GM18511 (cell line): Measurements from ENCODE around the gene CFAP20.
"Not testable (repeated sequence)": the region's sequence is repeated elsewhere in the genome, so short reads cannot be mapped to it uniquely, and the experiment has no call there.

ENCODE experiments used
- ATAC-seq: cut with Tn5 transposase; IDR thresholded peaks from one replicate; pipeline ENCODE4 v1.9.1; 2021; ENCODE audit warnings: mild to moderate bottlenecking, moderate library complexity; ENCODE audit not compliant: unreplicated experiment

Gene CFAP20

DNA sequence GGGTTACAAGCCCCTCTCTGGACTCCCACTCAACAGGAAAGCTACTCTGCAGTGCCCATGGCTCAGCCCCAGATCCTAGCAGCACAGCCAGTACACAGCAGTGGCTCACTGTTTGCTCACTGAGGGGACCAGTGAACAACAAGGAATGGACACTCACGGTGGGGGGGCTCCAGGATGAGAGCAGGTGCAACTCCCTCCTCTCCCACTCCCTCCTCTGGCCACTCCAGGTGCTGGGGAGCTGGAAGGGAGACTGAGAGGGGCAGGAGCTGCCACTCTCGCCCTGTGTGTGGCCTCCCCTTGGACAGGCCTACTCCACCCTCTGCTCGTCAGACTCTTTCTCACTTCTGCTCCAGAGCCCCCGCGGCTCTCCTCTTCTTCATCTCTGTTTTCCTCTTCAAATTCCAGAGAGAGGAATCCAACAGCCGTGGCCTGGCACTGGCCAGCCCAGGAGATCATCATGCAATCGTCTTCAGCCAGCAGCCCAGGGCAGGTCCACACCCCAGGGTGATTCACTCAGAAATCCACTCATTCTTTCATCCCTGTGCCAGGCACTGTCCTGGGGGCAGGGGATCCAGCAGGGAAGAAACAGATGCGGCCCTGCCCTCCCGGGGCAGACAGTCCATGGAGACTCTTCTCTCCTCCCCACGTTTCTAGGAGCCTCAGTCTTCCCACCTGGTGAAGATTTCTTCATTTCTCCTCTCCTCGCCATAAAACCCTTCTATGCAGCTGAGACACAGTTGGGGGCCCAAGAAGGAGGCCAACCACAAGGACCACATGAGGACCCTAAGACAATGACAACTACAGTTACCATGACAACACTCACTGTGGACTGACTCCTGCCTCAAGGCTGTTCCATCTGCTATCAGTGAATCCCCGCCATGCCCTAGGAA is 30.7 kb downstream of the CFAP20 start:
- no peak for ATAC-seq

DNA sequence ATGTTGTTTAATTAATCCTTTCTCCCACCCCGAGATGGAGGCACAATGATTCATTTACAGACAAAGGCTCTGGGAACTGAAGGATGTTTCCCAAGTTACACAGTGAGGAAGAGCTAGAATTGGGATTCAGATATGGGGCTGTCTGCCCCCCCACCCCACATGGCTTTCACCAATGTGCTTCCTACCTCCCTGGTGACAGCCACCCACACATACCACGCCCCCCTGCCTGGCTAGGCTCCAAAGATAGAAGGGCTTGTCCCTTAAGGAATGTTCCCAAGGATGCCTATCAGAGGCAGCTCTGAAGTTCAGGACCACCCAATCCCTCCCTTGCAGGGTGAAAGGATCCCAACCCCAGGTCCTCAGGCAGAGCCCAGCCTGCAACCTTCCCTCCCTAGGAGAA is 32.9 kb downstream of the CFAP20 start:
- no peak for ATAC-seq

DNA sequence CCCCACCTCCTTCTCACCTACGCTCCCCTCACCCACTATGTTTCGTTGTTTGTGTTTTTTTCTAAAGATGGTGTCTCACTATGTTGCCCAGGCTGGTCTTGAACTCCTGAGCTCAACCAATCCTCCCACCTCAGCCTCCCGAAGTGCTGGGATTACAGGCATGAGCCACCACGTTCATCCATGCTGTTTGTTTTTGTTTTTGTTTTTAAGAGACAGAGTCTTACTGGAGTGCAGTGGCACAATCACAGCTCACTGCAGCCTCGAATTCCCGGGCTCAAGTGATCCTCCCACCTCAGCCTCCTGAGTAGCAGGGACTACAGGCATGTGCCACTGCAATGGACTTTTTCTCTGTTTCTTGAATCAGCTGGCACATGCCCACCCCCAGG is 33.6 kb downstream of the CFAP20 start:
- not testable (repeated sequence) for ATAC-seq

DNA sequence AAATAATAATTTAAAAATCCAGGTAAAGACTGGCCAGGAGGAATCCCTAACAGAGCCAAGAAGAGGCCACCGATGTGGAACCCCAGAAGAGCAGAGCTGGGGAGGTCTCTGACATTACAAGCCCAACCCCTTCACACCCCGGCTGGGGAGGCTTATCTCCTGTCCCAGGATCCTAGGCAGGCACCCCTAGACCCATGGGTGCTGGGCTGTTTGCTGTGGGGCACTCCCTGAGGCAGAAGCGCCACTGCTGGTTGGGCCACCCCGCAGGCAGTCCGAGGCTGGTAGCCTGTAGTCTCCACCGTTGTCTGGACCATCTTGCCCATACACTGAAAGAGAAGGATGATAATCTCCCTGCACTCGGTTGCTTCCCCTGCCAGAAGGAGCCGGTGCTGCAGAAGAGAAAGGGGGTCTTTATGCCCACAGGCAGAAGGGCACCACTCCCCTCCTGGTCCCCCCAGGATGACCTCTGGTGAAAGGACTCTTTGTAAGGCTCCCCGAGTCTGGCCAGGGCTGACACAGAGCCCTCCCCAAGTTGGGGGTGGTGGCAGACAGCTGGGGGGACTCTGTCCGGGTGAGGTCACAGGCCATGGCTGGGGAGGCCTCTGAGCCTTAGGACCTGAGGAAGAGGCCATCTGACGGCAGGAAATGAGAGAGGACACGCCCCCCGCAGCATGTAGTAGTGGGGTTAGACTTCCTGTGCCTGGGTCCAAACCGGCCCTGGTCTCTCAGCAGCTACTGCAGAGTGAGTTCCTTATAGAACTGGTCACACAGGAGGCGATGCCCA is 34.2 kb downstream of the CFAP20 start:
- ATAC-seq = no peak

DNA sequence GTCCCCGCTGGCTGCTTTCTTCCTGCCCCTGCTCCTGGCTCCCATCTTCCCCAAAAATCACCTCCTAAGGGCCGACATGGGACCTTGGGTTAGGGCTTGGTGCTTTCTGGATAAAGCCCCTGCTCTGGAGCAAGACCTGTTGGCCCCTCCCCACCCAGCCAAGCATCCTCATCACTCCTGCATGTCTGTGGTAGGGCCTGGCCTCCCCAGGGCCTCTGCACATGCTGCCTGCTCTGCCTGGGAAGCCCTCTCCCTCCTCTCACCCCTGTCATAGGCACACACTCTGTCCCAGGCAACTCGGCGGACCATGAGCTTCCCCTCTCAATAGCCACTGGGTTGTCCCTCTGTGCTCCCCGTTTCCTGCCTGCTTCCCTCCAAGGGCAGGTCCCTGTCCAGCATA is 35.2 kb downstream of the CFAP20 start:
- ATAC-seq = no peak

DNA sequence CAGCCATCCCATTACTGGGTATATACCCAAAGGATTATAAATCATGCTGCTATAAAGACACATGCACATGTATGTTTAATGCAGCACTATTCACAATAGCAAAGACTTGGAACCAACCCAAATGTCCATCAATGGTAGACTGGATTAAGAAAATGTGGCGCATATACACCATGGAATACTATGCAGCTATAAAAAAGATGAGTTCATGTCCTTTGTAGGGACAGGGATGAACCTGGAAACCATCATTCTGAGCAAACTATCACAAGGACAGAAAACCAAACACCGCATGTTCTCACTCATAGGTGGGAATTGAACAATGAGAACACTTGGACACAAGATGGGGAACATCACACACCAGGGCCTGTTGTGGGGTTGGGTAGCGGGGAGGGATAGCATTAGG is 38.8 kb downstream of the CFAP20 start:
- not testable (repeated sequence) for ATAC-seq

DNA sequence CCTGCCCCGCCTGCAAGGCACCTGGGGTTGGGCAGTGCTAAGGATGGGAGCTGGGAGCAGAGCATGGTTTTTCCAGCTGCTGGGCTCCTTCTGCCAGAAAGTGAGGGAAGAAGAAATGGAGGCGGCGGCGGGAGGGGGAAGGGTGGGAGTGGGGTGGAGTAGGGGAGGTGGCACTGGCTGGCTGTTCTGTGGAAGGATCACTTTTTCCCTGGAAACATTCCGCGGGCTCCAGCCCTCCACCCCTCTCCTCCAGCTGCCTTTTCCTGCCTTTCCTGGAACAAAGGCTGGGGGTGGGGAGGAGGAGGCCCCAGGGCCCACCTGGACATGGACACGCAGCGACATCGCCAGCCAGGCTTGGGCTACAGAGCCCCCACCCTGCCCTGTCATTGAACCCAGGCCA is 41.1 kb downstream of the CFAP20 start:
- no peak for ATAC-seq

DNA sequence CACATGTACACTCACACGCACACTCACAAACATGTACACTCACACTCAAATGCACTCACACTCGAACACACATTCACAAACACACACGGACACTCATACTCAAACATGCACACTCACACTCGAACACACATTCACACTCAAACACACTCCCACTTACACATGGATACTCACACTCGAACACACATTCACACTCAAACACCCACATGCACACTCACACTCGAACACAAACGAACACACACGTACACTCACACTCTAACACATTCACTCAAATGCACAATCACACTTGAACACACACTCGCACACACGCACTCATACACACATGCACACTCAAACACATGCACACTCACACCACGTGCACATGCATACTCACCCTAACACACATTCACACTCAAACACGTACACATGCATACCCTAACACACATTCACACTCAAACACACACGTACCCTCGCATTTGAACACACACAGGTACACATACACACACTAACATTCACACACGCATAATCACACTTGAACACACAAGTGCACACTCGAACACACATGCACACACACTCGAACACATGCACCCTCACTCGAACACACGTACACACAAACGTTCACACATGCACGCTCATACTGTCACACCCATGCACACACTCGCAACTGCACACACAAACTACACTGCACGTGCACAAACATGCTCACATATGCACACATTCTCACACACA is 41.8 kb downstream of the CFAP20 start:
- ATAC-seq = no peak

DNA sequence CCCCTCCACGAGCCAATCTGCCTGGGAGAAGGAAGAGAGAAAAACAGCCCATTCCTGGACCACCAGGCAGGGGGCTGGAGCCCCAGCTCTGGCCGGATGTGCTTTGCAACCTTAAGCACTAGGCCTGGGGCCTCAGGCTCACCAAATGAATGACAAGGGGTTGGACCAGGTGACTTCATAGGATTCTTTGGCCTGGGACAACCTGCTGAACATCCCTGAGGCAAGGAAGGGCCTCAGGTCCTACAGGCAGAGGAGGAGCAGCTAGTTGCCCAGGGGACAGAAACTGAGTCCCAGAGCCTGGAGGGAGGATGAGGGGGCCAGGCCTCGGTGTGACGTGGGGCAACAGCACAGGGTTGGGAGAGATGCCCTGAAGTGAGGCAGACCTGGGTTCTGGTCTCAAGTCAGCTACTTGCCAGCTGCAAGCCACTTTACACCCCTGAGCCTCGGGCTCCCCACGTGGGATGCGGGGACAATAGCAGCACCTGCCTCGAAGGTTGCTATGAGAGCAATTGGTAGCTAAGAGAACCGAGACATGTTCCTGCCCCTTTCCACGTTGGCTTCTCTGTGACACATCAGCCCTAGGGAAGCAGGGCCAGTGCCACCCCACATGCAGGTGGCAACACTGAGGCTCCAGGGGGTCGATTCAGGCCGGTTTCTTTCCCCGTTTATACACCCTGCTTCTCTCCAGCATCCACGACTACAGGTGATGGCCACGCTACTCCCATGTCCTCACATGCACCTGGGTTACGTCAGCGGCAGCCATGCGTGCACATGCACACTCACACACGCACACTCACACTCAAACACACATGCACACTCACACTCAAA is 42.6 kb downstream of the CFAP20 start:
- ATAC-seq = no peak

DNA sequence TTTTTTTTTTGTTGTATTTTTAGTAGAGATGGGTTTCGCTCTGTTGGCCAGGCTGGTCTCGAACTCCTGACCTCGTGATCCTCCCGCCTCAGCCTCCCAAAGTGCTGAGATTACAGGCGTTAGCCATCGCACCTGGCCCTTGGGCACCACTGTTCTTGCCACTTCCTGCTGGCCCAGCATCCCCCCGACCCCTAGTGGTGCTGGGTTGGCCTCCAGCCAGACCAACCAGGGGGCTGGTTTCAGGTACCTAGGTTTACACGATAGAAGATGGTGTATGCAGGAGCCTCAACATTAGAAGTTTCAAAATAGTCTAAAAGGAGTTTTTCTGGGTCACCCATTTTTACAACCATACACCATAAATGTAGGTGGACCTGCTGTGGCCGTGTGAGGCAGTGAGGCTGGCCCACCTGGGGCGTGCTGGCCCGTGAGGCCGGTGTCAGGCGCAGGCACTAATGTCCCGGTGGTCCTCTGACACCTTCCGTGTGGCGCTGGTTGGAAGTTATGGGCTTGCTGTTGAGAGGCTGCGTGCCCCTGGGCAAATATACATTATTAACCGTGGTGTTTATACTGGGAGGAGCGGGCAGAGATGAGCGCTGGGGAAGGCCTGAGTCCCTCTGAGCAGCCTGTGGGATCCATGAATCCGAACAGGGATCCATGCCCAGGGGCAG is 43.5 kb downstream of the CFAP20 start:
- ATAC-seq = no peak

DNA sequence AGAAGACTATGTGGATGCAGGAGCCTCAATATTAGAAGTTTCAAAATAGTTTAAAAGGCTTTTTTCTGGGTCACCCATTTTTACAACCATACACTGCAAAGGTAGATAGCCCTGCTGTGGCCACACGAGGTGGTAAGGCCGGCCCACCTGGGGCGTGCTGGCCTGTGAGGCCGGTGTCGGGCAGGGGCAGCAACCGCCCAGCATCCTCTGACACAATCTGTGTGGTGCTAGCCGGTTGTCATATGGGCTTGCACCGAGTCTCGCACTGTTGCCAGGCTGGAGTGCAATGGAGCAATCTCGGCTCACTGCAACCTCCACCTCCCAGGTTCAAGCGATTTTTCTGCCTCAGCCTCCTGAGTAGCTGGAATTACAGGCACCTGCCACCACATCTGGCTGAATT is 44.0 kb downstream of the CFAP20 start:
- no peak for ATAC-seq

DNA sequence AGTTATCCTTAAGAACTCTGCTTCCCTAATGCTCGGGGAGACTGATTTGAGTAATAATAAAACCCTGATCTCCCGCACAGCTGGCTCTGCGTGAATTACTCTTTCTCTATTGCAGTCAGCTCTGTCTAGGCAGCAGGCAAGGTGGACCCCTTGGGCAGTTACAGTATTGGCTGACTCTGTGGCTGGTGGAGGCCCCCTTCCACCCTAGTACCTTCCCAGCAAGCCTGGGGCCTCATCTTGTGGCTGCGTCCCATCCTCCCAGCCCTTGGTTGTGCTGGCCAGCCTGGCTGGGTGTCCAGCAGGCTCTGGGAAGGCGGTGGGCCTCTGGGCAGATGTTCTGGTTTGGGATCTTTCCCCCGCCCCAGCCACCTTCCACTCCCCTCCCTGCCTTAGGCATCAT is 44.5 kb downstream of the CFAP20 start:
- no peak for ATAC-seq

DNA sequence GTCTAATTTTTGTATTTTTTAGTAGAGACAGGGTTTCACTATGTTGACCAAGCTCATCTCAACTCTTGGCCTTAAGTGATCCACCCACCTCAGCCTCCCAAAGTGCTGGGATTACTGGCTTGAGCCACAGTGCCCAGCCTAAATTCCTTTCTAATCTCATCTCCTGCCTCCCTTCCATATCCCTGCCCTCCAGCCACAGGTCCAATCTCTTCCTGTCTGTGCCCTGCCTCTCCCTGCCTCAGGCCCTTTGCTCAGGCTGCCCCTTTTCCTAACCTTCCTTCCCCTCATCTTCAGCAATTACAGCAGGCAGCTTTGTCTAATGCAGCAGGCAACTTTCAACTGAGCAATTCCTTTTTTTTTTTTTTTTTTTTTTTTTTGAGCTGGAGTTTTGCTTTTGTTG is 46.8 kb downstream of the CFAP20 start:
- no peak for ATAC-seq

DNA sequence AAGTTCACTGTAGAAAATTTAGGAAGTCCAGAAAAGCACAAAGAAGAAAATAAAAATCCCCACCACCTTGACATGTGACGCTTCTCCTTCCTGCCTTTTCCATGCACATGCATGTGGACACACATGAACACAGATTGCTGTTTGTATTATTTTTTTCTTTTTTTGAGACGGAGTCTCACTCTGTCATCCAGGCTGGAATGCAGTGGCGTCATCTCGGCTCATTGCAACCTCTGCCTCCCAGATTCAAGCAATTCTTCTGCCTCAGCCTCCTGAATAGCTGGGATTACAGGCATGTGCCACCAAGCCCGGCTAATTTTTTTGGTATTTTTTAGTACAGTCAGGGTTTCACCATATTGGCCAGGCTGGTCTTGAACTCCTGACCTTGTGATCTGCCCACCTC is 48.5 kb downstream of the CFAP20 start:
- ATAC-seq = not testable (repeated sequence)

DNA sequence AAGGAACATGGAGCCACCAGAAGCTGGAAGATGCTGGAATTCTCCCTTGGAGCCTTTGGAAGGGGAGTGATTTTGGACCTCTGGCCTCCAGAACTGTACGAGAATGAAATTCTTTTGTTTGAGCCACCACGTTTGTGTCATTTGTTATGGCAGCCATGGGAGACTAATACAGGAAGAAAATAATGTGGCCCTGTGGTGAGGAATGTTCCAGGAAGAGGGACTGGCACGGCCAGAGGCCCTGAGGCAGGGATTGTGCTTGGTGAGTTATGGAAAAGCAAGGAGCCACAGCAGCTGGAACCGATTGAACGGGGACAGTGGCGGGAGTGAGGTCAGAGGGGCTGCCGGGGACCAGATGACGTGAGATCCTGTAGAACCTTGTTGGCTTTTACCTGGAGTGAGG is 51.4 kb downstream of the CFAP20 start:
- ATAC-seq = no peak

DNA sequence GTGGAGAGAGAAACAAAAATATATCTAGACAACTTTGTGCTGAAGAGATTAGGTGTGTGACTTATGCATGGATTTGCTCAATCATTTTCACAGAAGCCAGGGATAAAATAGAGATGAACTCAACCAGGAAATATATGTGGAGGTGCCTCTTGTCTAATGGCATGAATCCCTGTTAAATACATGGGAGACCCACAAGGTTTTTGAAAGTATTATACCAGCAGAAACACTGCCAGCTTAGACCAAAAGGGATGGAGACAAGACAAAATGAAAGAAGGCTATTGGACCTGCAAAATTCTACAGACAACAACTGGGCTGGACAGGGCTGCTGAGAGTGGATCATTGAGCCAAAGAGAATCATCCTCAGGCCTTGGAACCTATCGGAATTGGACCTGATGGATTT is 52.7 kb downstream of the CFAP20 start:
- ATAC-seq = no peak

DNA sequence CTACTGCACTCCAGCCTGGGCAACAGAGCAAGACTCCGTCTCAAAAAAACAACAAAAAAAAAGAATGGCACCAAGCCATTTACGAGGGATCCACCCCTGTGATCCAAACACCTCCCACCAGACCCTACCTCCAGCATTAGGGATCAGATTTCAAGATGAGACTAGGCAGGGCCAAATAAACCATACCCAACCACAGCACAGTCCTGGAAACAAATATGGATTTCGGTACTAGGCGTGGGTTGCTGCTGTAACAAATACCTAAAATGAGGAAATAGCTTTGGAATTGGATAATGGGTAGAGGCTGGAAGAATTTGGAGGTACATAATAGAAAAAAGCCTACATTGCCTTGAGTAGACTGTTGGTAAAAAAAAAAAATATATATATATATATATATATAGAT is 54.5 kb downstream of the CFAP20 start:
- ATAC-seq = no peak

DNA sequence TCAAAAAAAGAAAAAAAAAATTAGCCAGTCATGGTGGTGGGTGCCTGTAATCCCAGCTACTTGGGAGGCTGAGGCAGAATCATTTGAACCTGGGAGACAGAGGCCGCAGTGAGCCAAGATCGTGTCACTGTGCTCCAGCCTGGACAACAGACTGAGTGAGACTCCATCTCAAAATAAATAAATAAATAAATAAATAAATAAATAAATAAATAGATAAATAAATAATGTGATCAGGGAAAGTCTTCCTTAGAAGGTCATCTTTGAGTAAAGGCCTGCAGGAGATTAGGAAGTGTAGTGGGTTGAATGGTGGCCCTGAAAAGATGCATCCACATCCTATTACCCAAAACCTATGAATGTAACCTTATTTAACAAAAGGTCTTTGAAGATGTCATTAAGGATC is 56.1 kb downstream of the CFAP20 start:
- not testable (repeated sequence) for ATAC-seq

DNA sequence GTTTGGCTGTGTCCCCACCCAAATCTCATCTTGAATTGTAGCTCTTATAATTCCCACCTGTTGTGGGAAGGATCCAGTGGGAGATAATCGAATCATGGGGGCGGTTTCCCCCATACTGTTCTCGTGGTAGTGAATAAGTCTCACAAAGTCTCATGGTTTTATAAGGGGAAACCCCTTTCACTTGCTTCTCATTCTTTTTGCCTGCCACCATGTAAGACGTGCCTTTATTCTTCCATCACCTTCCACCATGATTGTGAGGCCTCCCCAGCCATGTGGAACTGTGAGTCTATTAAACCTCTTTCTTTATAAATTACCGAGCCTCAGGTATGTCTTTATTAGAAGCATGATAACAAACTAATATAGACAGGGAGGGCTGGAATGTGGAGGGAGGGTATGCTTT is 57.0 kb downstream of the CFAP20 start:
- not testable (repeated sequence) for ATAC-seq

DNA sequence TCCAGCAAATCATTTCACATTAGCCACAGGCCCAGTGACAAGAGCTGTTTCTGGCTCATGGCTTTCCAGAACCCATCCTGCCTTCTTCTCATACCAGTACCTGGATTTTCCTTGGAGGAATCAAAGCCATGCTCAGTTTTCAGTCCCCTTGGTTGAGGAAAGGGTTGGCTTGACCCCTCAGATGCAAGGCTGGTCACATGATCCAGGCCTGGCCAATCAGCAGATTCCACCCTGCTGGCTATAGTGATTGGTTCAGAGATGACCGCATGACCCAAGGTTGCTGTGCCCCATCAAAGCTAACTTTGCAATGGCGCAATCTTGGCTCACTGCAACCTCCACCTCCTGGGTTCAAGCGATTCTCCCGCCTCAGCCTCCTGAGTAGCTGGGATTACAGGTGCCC is 58.6 kb downstream of the CFAP20 start:
- no peak for ATAC-seq
